Stromal cell of bone marrow (primary cell): Measurements from ENCODE around the gene VSIG10.
"Not testable (repeated sequence)": the region's sequence is repeated elsewhere in the genome, so short reads cannot be mapped to it uniquely, and the experiment has no call there.

ENCODE experiments used
- DNase-seq: peaks from one replicate; pipeline ENCODE4 v3.0.0-alpha.2; 2012; ENCODE audit warnings: low read depth

The VSIG10 gene

GRCh38 chr12:118107011-118107410 lies 3.2 kb upstream of the VSIG10 start:
- no peak for DNase-seq

- no peak for DNase-seq
These were observed 610 bp downstream of the VSIG10 start for GRCh38 chr12:118103201-118103600.

GRCh38 chr12:118102609-118103008 lies 1.2 kb downstream of the VSIG10 start:
- no peak for DNase-seq

GRCh38 chr12:118102070-118102469 lies 1.7 kb downstream of the VSIG10 start:
- no peak for DNase-seq

- DNase-seq: no peak
These were observed 2.8 kb downstream of the VSIG10 start for GRCh38 chr12:118101051-118101450.

- no peak for DNase-seq
These were observed 4.7 kb downstream of the VSIG10 start for GRCh38 chr12:118098911-118099671.

GRCh38 chr12:118098401-118098800 lies 5.4 kb downstream of the VSIG10 start:
- no peak for DNase-seq

GRCh38 chr12:118094039-118094438 lies 9.8 kb downstream of the VSIG10 start:
- no peak for DNase-seq

- DNase-seq: no peak
These were observed 14.0 kb downstream of the VSIG10 start for GRCh38 chr12:118089782-118090181.

- no peak for DNase-seq
These were observed 21.6 kb downstream of the VSIG10 start for GRCh38 chr12:118082161-118082560.

GRCh38 chr12:118081521-118081920 lies 22.3 kb downstream of the VSIG10 start:
- DNase-seq: not testable (repeated sequence)

GRCh38 chr12:118073768-118074167 lies 30.0 kb downstream of the VSIG10 start:
- DNase-seq: no peak

- DNase-seq: no peak
These were observed 33.2 kb downstream of the VSIG10 start for GRCh38 chr12:118070650-118071049.

GRCh38 chr12:118068445-118068844 lies 35.4 kb downstream of the VSIG10 start:
- DNase-seq: no peak

- no peak for DNase-seq
These were observed 38.4 kb downstream of the VSIG10 start for GRCh38 chr12:118065380-118065779.

GRCh38 chr12:118064608-118065007 lies 39.2 kb downstream of the VSIG10 start:
- no peak for DNase-seq

GRCh38 chr12:118063576-118064391 lies 40.0 kb downstream of the VSIG10 start:
- DNase-seq: no peak

- DNase-seq: no peak
These were observed 41.7 kb downstream of the VSIG10 start for GRCh38 chr12:118061873-118062843.

- no peak for DNase-seq
These were observed 42.6 kb downstream of the VSIG10 start, which contains the start of gene WSB2 for GRCh38 chr12:118061011-118061872. WSB2 (minus strand) TSS chr12:118061179; CDS start chr12:118061048, 131 bp downstream.

- DNase-seq: no peak
These were observed 43.4 kb downstream of the VSIG10 start for GRCh38 chr12:118060301-118061010.
